SH-SY5Y (cell line): ENCODE results near the gene CACHD1.

Experiments
- GATA2 ChIP-seq: IDR thresholded peaks from 2 replicates; pipeline ENCODE4 v1.6.1; 2011; ENCODE audit warnings: mild to moderate bottlenecking, low read depth, low read length
- GATA3 ChIP-seq: IDR thresholded peaks from 2 replicates; pipeline ENCODE4 v1.6.1; 2011; ENCODE audit warnings: low read depth, mild to moderate bottlenecking, low read length, moderate library complexity

The CACHD1 gene

GRCh38 chr1:64459743-64460142 is 10.2 kb upstream of the CACHD1 start:
- TF ChIP-seq GATA3: no peak
- TF ChIP-seq GATA2: no peak

DNA sequence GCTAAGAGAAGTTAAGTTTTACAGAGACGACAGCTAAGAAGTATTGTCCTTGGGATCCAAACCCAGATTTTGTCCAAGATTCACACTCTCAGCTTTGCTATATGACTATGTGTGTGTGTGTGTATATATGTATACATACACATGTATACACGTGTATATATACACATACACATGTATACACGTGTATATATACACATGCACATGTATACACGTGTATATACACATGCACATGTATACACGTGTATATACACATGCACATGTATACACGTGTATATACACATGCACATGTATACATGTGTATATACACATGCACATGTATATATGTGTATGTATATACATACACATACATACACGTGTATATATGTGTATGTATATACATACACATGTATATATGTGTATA is 3.9 kb upstream of the CACHD1 start:
- TF ChIP-seq GATA2: no peak
- TF ChIP-seq GATA3: no peak

DNA sequence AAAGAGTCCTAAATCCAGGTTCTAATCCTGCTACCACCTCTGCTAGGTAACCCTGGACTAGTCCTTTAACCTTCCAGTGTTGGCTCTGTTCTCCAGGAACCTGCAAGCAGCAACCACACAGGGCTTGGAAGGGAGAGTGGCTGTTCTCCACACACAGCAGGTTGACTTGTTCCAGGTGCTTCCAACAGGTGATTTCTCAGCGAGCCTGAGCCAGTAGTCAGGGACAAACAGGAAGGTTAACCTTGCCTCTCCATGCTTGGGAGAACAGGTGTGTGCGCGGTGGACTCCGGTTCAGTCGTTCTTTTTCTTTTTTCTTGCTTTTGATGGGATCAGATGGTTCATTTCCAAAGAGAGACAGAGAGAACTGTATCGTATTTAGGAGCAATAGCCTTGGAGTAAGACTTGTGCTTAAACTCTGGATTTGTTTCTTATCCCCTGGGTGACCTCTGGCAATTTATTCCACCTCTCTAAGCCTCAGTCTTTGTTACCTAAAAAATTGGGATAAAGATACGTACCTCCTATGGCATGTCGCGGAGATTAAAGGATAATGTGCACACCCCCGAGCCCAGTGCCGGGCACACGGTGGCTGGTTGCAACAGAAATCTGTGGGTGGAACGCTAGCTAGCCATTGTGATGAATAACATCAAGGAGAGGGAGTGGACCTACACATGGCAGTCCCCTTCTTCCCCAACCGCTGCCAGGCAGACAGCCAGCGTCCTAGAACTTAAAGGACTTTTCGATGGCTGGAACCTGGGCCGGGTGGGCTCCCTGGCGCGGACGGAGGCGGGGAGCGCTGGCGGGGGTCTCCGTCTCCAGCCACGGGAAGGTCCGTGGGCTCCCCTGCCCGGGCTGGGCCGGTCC is 583 bp upstream of the CACHD1 start:
- no peak for TF ChIP-seq GATA3
- no peak for TF ChIP-seq GATA2

GRCh38 chr1:64470665-64471217 is 812 bp downstream of the CACHD1 start:
- TF ChIP-seq GATA3: no peak
- no peak for TF ChIP-seq GATA2

DNA sequence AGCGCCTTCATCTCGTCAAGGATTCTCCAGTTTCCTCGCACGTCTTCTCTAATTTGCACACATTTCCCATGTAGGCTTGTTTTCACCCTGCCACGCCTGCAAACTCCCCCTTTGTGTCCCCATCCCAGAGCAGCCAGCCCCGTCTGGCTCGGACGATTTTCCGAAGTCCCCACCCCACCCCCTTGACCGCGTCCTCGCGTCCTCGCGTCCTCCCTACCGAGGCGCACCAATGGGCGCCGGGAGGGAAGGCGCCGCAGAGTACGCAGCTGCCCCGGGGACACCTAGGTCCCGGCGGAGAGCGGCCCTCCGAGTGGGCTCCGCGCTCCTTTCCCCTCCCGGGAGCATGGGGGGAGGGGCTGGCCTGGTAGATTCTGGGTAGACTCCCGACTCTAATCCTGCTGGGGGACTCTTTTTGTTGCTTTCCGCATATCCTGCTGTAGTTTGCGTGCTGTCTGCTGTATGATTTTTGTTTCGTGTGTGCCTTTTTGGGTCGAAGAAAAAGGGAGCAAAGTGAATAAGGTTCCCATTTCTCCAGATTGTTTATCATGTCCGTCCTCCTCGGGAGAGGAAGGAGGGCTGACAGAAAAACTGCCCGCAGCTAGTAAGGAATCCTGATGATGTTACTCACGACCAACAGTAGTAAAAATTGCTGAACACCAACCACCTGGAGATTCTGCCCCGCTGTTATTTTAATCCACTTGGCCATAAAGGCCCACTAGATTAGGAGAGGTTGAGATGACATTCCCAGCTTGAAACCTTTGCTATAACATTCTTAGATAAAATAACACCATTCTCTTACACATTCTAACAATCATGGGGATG is 1.5 kb downstream of the CACHD1 start:
- TF ChIP-seq GATA3 (no peak), GATA2 (no peak)

DNA sequence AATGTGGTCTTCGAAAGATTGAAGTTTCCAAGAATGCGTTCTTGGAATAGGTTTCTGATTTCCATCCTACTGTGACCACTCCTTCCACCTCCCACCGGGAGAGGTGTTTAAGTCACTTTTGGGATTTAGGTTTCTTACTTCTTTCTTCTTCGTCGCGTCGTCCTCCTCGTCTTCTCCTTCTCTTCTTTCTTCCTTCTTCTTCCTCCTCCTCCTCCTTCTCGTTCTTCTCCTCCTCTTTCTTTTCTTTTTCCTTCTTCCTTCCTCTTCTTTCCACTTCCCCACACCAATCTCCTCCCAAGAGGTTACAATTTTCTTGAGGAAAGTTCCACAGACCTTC is 2.1 kb downstream of the CACHD1 start:
- no peak for TF ChIP-seq GATA2
- TF ChIP-seq GATA3: no peak

DNA sequence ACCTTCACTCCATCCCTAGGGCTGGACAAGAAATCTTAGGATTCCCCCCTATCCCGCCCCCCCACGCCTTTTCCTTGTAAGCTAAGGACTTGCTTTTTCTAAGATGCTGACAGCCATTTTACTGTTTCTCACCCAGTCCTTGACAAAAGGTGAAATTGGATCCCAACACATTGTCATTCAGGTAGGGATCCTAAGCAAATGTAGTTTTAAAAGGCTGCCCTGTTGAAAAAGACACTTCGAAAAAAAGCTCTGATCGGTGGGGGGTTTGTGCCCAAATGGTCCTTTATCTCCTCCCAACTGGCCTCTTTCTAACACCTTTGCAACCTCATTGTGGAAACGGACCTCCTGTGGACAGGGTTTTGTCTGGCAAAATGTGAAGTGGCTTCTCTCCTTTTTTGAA is 2.9 kb downstream of the CACHD1 start:
- TF ChIP-seq GATA2 (no peak), GATA3 (no peak)

DNA sequence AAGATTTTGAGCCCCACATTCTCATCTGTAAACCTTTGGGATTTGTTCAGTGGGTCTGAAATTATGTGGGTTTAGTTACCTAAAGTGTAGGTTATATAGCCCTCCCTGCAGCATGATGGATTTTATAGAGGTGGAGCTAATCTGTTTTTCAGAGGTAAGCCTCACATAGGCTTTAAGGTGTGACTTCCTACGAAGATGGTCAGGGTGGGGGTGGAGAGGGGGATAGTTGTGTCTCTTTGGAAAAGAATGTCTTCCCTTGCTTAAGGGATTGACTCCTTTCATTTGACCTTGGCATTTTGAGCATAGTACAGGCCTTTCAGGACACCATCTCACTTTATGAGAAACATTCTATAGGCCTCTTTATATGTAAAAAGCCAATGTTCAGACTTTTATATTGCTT is 3.4 kb downstream of the CACHD1 start:
- TF ChIP-seq GATA2: no peak
- TF ChIP-seq GATA3: no peak

- TF ChIP-seq GATA2 (no peak), GATA3 (no peak)
Observed at GRCh38 chr1:64474133-64474532, 4.2 kb downstream of the CACHD1 start.

DNA sequence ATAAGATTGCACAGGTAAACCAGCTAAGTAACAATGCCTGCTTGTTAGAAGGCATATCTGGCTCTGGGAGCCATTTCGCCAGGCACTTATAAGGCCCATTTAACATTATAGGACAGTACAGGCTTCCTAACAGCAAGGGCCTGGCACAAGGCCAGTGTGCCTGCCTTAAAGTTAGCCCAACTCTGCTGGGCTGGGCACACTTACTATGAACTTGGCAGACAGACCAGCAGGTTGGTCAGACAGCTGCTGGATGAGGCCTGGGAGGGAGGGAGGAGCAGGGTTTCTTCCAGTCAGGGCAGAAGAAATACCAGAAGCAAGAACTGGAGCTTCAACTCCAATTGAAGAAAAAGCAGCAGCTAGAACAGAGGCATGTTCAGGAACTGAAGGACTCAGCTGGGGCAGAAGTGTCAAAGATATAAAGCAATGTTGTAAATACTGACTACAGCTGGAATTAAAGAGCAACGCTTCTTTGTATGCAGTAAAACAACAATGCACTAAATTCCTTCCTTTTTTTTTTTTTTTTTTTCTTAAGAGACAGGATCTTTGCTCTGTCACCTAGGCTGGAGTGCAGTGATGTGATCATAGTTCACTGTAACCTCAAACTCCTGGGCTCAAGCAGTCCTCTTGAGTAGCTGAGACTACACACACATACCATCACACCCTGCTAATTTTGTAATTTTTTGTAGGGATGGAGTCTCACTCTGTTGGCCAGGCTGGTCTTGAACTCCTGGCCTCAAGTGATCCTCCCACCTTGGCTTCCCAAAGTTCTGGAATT is 4.9 kb downstream of the CACHD1 start:
- no peak for TF ChIP-seq GATA2
- TF ChIP-seq GATA3: no peak

DNA sequence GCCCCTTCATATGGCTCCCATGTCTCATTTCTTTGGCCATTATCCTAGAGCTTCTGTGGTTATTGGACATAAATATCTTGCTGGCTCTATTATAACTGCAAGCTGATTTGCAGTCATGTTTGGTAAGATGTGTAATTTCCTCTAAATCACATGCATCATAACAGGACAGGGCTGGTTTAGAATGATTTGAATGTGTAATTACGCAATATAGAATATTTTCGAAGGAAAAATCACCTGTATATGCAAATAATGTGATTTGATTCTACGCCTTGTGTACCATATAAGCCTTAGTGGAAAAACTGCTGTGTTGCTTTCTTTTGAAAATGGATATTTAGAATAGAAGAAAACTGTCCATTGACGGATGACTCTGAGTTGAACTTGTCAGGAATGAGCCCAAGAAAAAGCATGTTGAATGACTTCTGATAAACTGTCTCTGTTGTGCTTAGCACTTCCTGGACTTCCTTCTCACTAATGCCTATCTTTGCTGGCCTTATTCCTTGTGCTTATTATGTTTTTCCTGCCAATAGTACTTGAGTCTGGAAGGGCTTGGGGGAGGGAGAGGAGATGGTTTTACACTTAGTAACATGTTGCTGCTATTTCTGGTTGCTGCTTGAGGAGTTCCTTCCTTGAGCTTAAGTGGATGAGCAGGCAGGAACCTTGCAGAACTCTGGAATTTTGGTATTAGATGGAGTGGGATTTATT is 6.5 kb downstream of the CACHD1 start:
- TF ChIP-seq GATA3 (no peak), GATA2 (no peak)

GRCh38 chr1:64478594-64479470 is 8.9 kb downstream of the CACHD1 start:
- TF ChIP-seq GATA2: no peak

DNA sequence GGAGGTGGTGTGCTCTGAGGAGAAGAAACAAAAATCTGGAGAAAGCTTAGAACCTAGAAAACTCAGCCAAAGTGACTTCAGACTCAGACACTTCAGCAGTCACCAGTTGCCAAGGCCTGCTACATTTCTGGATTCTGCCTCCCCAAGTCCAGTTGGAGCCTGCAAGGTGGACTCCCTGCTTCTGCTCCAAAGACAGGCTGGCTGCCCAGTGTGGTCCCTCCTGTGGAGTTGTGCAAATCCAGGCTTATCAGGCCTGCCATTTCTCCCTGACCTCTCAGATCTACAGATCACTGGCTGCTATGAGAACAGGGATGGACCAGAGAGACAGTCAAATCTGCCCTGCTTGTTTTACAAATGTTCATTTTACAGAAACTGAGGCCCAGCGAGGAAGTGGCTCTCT is 9.9 kb downstream of the CACHD1 start:
- TF ChIP-seq GATA2: no peak
- no peak for TF ChIP-seq GATA3
